Heart right ventricle (tissue), 16 donors: ENCODE measurements around the gene LIN28B. TPM values are rescaled to one million over a fixed set of nuclear protein-coding genes. Genes with fewer than 3 reads are reported as not detected.

Experiments
- ATAC-seq, 8 donors: fragments of 200-7000 bp; cut with Tn5 transposase; one replicate each; pipeline ENCODE4 v1.9.1; 2020; ENCODE audit warnings: mild to moderate bottlenecking in 8 of 8, moderate library complexity in 8 of 8, moderate number of reproducible peaks in 1 of 8
- DNase-seq, 2 donors: peaks; one replicate each; pipeline ENCODE4 v3.0.0-alpha.2; 2020
- H3K27ac ChIP-seq, 10 donors: fragments of 200-600 bp; sonication (generic) in 2 of 10; one replicate each; pipeline versions ENCODE4 v1.5.0 to v1.8.0; 2020 to 2022; ENCODE audit warnings: mild to moderate bottlenecking in 3 of 10
- H3K27me3 ChIP-seq, 7 donors: fragments of 200-600 bp; one replicate each; pipeline ENCODE4 v1.8.0; 2021 to 2022; ENCODE audit warnings: mild to moderate bottlenecking in 2 of 7
- H3K36me3 ChIP-seq, 9 donors: fragments of 200-600 bp; sonication (generic) in 1 of 9; one replicate each; pipeline versions ENCODE4 v1.5.0 to v1.8.0; 2020 to 2022; ENCODE audit warnings: mild to moderate bottlenecking in 2 of 9
- H3K4me1 ChIP-seq, 9 donors: fragments of 200-600 bp; sonication (generic) in 1 of 9; one replicate each; pipeline versions ENCODE4 v1.5.0 to v1.8.0; 2020 to 2022; ENCODE audit warnings: mild to moderate bottlenecking in 4 of 9
- H3K4me3 ChIP-seq, 10 donors: fragments of 200-600 bp; sonication (generic) in 2 of 10; one replicate each; pipeline versions ENCODE4 v1.5.0 to v1.8.0; 2020 to 2022; ENCODE audit warnings: mild to moderate bottlenecking in 7 of 10, moderate library complexity in 2 of 10
- H3K9me3 ChIP-seq, 11 donors: fragments of 200-600 bp in 10 of 11; sonication (generic) in 2 of 11; one replicate each; pipeline versions ENCODE4 v1.5.0 to v1.8.0; 2013 to 2022; ENCODE audit warnings: mild to moderate bottlenecking in 2 of 11, control low read depth in 1 of 11, moderate library complexity in 1 of 11
- WGBS, 2 donors: extraction: QIAGEN DNeasy Blood & Tissue Kit; methylation state at CpG; one replicate each; pipeline ENCODE4 v1.1.7; 2013; ENCODE audit warnings: inconsistent platforms in 1 of 2; 5-methylcytosine and 5-hydroxymethylcytosine counted together
- intact Hi-C, 10 donors: fragments of 100-400 bp; cut with DNase I; formaldehyde crosslinking; loops; one replicate each; pipeline versions ENCODE4 v1.11.1 to v1.14.2; 2022
- polyA plus RNA-seq, 2 donors: library from polyadenylated mRNA; stranded (reverse); fragments of 200-250 nt; gene quantifications; one replicate each; pipeline ENCODE4 v1.2.3, GENCODE V29; 2013
- total RNA-seq, 10 donors: library from RNA; stranded (reverse); fragmentation: NEBNext Ultra II Directional in 3 of 10; extraction: Animal tissue kit (Norgen Biotek cat#: 25700) in 3 of 10; gene quantifications; one replicate each; pipeline versions ENCODE4 v1.2.1 to v1.2.4, GENCODE V29; 2021 to 2023
- TF ChIP-seq, protein P1 (sequence below), 9 donors: fragments of 200-600 bp; sonication (generic) in 2 of 9; IDR thresholded peaks; one replicate each; pipeline versions ENCODE4 v1.5.0 to v1.8.0; 2021 to 2022; ENCODE audit warnings: antibody characterized with exemption in 9 of 9, mild to moderate bottlenecking in 5 of 9, moderate library complexity in 1 of 9
- donor health status: Arrhythmogenic right ventricular cardiomyopathy.
- donor health status: ischemic (EF 13 %, LVEDD 7.1; RV severe dilation, severe dysfunction).
- donor health status: healthy with polysubstance abuse.
- donor health status: DM: no; HTN: yes; CAD: no.
- donor health status: DM: no; HTN: no; CAD: no.
- donor health status: ischemic (EF 25% LVEDD 6.9; RV normal size, moderate dysfunction).
- donor health status: ischemic (EF 25% LVEDD 5.7; RV mildly dilated, moderate dysfunction).
- donor health status: healthy.
- donor health status: DM: yes; HTN: yes; CAD: no.
- donor health status: Ischemic cardiomyopathy.
- donor health status: ischemic (EF 35%, LVEDD 5.7; RV mildly dilated, moderate dysfunction).
- donor health status: nonischemic (EF 11% LVEDD 7.7; RV severe dilation, severe dysfunction).
- donor health status: DM: yes; HTN: yes; CAD: no.
- donor health status: PGD.
- donor health status: ischemic (EF 29% LVEDD 5.4; RV normal size, mild dysfunction).
- donor health status: nonischemic (EF 23%, LVEDD 6.1; RV moderate dilation, normal function).

Gene LIN28B
- total and polyA plus RNA-seq, 12 donors: not detected

DNA sequence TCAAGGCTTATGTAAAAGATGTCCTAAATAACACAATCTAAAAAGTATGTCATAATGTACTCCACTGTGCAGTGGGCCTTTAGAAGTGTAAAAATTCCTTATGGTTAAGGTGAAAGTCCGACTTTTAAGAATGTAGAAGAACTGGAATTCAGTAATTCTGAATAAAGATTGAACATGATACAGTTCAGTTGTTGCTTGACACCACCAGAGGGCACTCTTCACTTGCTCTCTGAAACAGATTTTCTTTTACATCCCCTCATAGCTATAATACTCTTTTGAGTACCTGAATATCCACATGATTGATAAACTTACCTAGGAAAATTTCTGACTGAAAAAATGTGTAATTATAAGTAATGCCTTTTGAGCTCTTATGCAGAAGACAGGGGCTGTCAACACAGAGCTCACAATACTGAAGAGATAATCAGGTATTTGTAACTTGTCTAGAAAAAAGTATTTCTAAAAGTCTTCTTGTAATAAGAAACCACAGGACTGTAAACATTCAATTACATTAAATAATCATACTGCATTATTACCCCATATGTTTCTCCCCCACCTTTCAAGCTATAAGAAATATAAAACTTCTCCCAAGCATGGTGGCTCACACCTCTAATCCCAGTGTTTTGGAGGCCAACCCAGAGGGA, 130.8 kb downstream of the LIN28B start:
- Histone ChIP-seq H3K27me3 (no peaks in the 10 kb centered on the region), H3K27ac (no peak overlapping the region), H3K36me3 (no peaks in the 10 kb centered on the region), H3K4me1 (peaks cover 0 to 8% (median 0%) of the 10 kb centered on the region in 9 donors), H3K4me3 (no peak overlapping the region), H3K9me3 (no peaks in the 10 kb centered on the region)
- TF ChIP-seq, protein P1, sequence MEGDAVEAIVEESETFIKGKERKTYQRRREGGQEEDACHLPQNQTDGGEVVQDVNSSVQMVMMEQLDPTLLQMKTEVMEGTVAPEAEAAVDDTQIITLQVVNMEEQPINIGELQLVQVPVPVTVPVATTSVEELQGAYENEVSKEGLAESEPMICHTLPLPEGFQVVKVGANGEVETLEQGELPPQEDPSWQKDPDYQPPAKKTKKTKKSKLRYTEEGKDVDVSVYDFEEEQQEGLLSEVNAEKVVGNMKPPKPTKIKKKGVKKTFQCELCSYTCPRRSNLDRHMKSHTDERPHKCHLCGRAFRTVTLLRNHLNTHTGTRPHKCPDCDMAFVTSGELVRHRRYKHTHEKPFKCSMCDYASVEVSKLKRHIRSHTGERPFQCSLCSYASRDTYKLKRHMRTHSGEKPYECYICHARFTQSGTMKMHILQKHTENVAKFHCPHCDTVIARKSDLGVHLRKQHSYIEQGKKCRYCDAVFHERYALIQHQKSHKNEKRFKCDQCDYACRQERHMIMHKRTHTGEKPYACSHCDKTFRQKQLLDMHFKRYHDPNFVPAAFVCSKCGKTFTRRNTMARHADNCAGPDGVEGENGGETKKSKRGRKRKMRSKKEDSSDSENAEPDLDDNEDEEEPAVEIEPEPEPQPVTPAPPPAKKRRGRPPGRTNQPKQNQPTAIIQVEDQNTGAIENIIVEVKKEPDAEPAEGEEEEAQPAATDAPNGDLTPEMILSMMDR (IDR thresholded peaks at IDR 0.05): peak; percentile 65 to 92 (median 84)
- WGBS, 2 donors: 3 to 5% methylated on average over 1 of the region's 1 CpG
- ATAC-seq (peak in 4 of 8 donors; percentile 43 to 62 (median 58)), DNase-seq (peak in 1 of 2 donors; percentile 28)
- intact Hi-C loops: loop anchor here (1.0 to 5.0 kb wide), 7 partner anchors 275 to 340 kb away; partner anchors contain the start of gene PREP (in 7 of the 10)

GRCh38 chr6:105091140-105091829, 134.4 kb downstream of the LIN28B start:
- DNase-seq: no peak
- intact Hi-C loops: loop anchor here in 4 of 10 donors (5.0 to 10.0 kb wide), 3 partner anchors 271 to 331 kb away; partner anchors contain the start of gene PREP (in 2 of the 4)

DNA sequence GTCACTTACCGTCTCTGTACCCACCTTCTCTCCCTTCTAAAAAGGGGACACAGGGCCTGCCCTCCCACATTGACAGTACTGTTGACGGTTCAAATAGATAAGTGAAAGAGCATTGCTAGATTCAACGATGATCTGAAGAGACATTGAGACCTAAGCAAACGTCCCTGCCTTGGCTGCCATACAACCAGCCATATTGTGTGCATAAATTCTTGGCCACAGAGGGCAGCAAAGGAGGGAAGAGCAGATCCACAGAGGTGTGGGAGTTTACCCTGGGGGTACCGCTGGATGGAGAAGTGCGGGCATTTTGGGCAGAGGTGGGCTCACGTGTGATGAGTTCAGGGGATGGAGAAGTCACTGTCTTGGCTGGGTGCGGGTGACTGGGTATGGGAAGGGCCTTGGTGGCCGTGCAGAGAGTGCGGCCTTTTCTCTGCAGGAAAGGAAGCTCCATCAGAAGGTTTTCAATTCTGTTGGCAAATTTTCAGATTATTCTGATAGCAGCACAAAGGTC, 137.3 kb downstream of the LIN28B start:
- no peaks in the 10 kb centered on the region for H3K9me3 ChIP-seq
- WGBS, 2 donors: 85 to 89% methylated on average over 10 of the region's 10 CpGs
- H3K27me3 ChIP-seq: no peaks in the 10 kb centered on the region
- ATAC-seq: no peak
- TF ChIP-seq, protein P1 (IDR thresholded peaks at IDR 0.05): no peak
- DNase-seq: no peak
- H3K27ac ChIP-seq: no peak overlapping the region
- peaks cover 0 to 8% (median 0%) of the 10 kb centered on the region in 9 donors for H3K4me1 ChIP-seq
- peaks cover 0 to 30% (median 2%) of the 10 kb centered on the region in 9 donors for H3K36me3 ChIP-seq
- H3K4me3 ChIP-seq: no peak overlapping the region
- intact Hi-C loops: loop anchor here in 4 of 10 donors (5.0 to 10.0 kb wide), 3 partner anchors 268 to 328 kb away; partner anchors contain the start of gene PREP (in 2 of the 4)

More at GRCh38 chr6:105091140-105091829, 134.4 kb downstream of the LIN28B start:
- H3K4me3 ChIP-seq: no peak overlapping the region
- no peak overlapping the region for H3K27ac ChIP-seq
- H3K36me3 ChIP-seq: peaks cover 0 to 5% (median 0%) of the 10 kb centered on the region in 9 donors
- ATAC-seq: peak in 1 of 8 donors; percentile 28
- H3K4me1 ChIP-seq: peaks cover 0 to 8% (median 0%) of the 10 kb centered on the region in 9 donors
- no peaks in the 10 kb centered on the region for H3K27me3 ChIP-seq
- WGBS, 2 donors: 56 to 58% methylated on average over 8 of the region's 8 CpGs
- no peaks in the 10 kb centered on the region for H3K9me3 ChIP-seq
- TF ChIP-seq, protein P1 (IDR thresholded peaks at IDR 0.05): no peak

DNA sequence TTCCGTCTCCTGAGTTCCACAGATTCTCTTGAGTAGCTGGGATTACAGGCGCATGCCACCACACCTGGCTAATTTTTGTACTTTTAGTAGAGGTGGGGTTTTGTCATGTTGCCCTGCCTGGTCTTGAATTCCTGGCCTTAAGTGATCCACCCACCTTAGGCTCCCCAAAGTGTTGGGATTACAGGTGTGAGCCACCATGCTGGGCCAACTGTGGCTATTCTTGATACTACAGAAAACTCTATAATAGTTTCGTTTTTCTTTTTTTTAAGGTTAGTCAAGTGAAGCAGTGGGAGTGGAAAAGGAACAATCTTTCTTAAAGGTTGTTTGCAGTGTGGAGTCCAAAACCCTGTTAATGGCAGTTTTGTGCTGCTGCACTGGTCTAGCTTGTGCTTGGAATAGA, 138.2 kb downstream of the LIN28B start:
- Histone ChIP-seq H3K27me3 (no peaks in the 10 kb centered on the region), H3K4me1 (peaks cover 0 to 8% (median 0%) of the 10 kb centered on the region in 9 donors), H3K36me3 (peaks cover 0 to 40% (median 11%) of the 10 kb centered on the region in 9 donors), H3K27ac (no peak overlapping the region), H3K9me3 (no peaks in the 10 kb centered on the region), H3K4me3 (no peak overlapping the region)
- ATAC-seq: no peak
- intact Hi-C loops: loop anchor here in 2 of 10 donors (10.0 kb wide), 1 partner anchor 310 kb away; the partner anchor contains the start of gene PREP (in 2 of the 2)
- TF ChIP-seq, protein P1 (IDR thresholded peaks at IDR 0.05): no peak
- 94 to 96% methylated on average over 3 of the region's 3 CpGs for WGBS, 2 donors
- no peak for DNase-seq
